ENCODE measurements around the gene ASIC4.

Gene ASIC4

GRCh38 chr2:219511547-219512325, 2.5 kb upstream of the ASIC4 start:
- Histone ChIP-seq H3K9ac (ENCODE audit: low read length) (no peak overlapping the region), H3K27ac (ENCODE audit: low read length) (no peak overlapping the region), H3K4me3 (ENCODE audit: low read length) (no peak overlapping the region), H3K27me3 (ENCODE audit: control insufficient read depth, insufficient read depth, low read length) (peaks cover 51% of the 10 kb centered on the region), H3K36me3 (ENCODE audit: control insufficient read depth, low read depth, low read length) (no peaks in the 10 kb centered on the region), H3K4me1 (ENCODE audit: control insufficient read depth, low read depth, low read length) (peaks cover 43% of the 10 kb centered on the region), H3K9me3 (ENCODE audit: control insufficient read depth, low read depth, low read length) (no peaks in the 10 kb centered on the region)

- H3K36me3 ChIP-seq (ENCODE audit: control insufficient read depth, low read depth, low read length), result no peaks in the 10 kb centered on the region
- H3K4me3 ChIP-seq (ENCODE audit: low read length), result no peak overlapping the region
- H3K9me3 ChIP-seq (ENCODE audit: control insufficient read depth, low read depth, low read length), result no peaks in the 10 kb centered on the region
- H3K27ac ChIP-seq (ENCODE audit: low read length), result no peak overlapping the region
- peaks cover 51% of the 10 kb centered on the region for H3K27me3 ChIP-seq (ENCODE audit: control insufficient read depth, insufficient read depth, low read length)
- no peak overlapping the region for H3K9ac ChIP-seq (ENCODE audit: low read length)
- peaks cover 33% of the 10 kb centered on the region for H3K4me1 ChIP-seq (ENCODE audit: control insufficient read depth, low read depth, low read length)
Measured at GRCh38 chr2:219512524-219513216, 1.6 kb upstream of the ASIC4 start.

GRCh38 chr2:219513787-219514186, 495 bp upstream of the ASIC4 start:
- Histone ChIP-seq H3K4me3 (ENCODE audit: low read length) (no peak overlapping the region), H3K9ac (ENCODE audit: low read length) (no peak overlapping the region), H3K36me3 (ENCODE audit: control insufficient read depth, low read depth, low read length) (no peaks in the 10 kb centered on the region), H3K27me3 (ENCODE audit: control insufficient read depth, insufficient read depth, low read length) (peaks cover 57% of the 10 kb centered on the region), H3K4me1 (ENCODE audit: control insufficient read depth, low read depth, low read length) (peaks cover 25% of the 10 kb centered on the region), H3K9me3 (ENCODE audit: control insufficient read depth, low read depth, low read length) (no peaks in the 10 kb centered on the region), H3K27ac (ENCODE audit: low read length) (no peak overlapping the region)

- Histone ChIP-seq H3K4me1 (ENCODE audit: control insufficient read depth, low read depth, low read length) (peaks cover 18% of the 10 kb centered on the region), H3K4me3 (ENCODE audit: low read length) (no peak overlapping the region), H3K27me3 (ENCODE audit: control insufficient read depth, insufficient read depth, low read length) (peaks cover 51% of the 10 kb centered on the region), H3K9ac (ENCODE audit: low read length) (no peak overlapping the region), H3K9me3 (ENCODE audit: control insufficient read depth, low read depth, low read length) (no peaks in the 10 kb centered on the region), H3K36me3 (ENCODE audit: control insufficient read depth, low read depth, low read length) (no peaks in the 10 kb centered on the region), H3K27ac (ENCODE audit: low read length) (no peak overlapping the region)
Measured at GRCh38 chr2:219514836-219515235, 554 bp downstream of the ASIC4 start.

GRCh38 chr2:219515874-219516629, 1.8 kb downstream of the ASIC4 start:
- Histone ChIP-seq H3K27ac (ENCODE audit: low read length) (no peak overlapping the region), H3K27me3 (ENCODE audit: control insufficient read depth, insufficient read depth, low read length) (peaks cover 51% of the 10 kb centered on the region), H3K9me3 (ENCODE audit: control insufficient read depth, low read depth, low read length) (no peaks in the 10 kb centered on the region), H3K9ac (ENCODE audit: low read length) (no peak overlapping the region), H3K36me3 (ENCODE audit: control insufficient read depth, low read depth, low read length) (no peaks in the 10 kb centered on the region), H3K4me3 (ENCODE audit: low read length) (no peak overlapping the region), H3K4me1 (ENCODE audit: control insufficient read depth, low read depth, low read length) (peaks cover 18% of the 10 kb centered on the region)

- Histone ChIP-seq H3K27ac (ENCODE audit: low read length) (no peak overlapping the region), H3K27me3 (ENCODE audit: control insufficient read depth, insufficient read depth, low read length) (peaks cover 48% of the 10 kb centered on the region), H3K4me3 (ENCODE audit: low read length) (no peak overlapping the region), H3K9ac (ENCODE audit: low read length) (no peak overlapping the region), H3K36me3 (ENCODE audit: control insufficient read depth, low read depth, low read length) (no peaks in the 10 kb centered on the region), H3K9me3 (ENCODE audit: control insufficient read depth, low read depth, low read length) (no peaks in the 10 kb centered on the region), H3K4me1 (ENCODE audit: control insufficient read depth, low read depth, low read length) (peaks cover 26% of the 10 kb centered on the region)
Measured at GRCh38 chr2:219516888-219517287, 2.6 kb downstream of the ASIC4 start.

GRCh38 chr2:219517954-219518778, 3.9 kb downstream of the ASIC4 start:
- no peaks in the 10 kb centered on the region for H3K9me3 ChIP-seq (ENCODE audit: control insufficient read depth, low read depth, low read length)
- H3K9ac ChIP-seq (ENCODE audit: low read length), result no peak overlapping the region
- H3K27me3 ChIP-seq (ENCODE audit: control insufficient read depth, insufficient read depth, low read length), result peaks cover 35% of the 10 kb centered on the region
- peaks cover 23% of the 10 kb centered on the region for H3K4me1 ChIP-seq (ENCODE audit: control insufficient read depth, low read depth, low read length)
- no peak overlapping the region for H3K27ac ChIP-seq (ENCODE audit: low read length)
- H3K4me3 ChIP-seq (ENCODE audit: low read length), result no peak overlapping the region
- H3K36me3 ChIP-seq (ENCODE audit: control insufficient read depth, low read depth, low read length), result no peaks in the 10 kb centered on the region

GRCh38 chr2:219519526-219519916, 5.2 kb downstream of the ASIC4 start:
- peaks cover 23% of the 10 kb centered on the region for H3K4me1 ChIP-seq (ENCODE audit: control insufficient read depth, low read depth, low read length)
- H3K4me3 ChIP-seq (ENCODE audit: low read length), result no peak overlapping the region
- peaks cover 32% of the 10 kb centered on the region for H3K27me3 ChIP-seq (ENCODE audit: control insufficient read depth, insufficient read depth, low read length)
- no peaks in the 10 kb centered on the region for H3K9me3 ChIP-seq (ENCODE audit: control insufficient read depth, low read depth, low read length)
- no peak overlapping the region for H3K9ac ChIP-seq (ENCODE audit: low read length)
- no peak overlapping the region for H3K27ac ChIP-seq (ENCODE audit: low read length)
- no peaks in the 10 kb centered on the region for H3K36me3 ChIP-seq (ENCODE audit: control insufficient read depth, low read depth, low read length)

- H3K9me3 ChIP-seq (ENCODE audit: control insufficient read depth, low read depth, low read length), result no peaks in the 10 kb centered on the region
- no peak overlapping the region for H3K9ac ChIP-seq (ENCODE audit: low read length)
- no peak overlapping the region for H3K27ac ChIP-seq (ENCODE audit: low read length)
- peaks cover 27% of the 10 kb centered on the region for H3K27me3 ChIP-seq (ENCODE audit: control insufficient read depth, insufficient read depth, low read length)
- peaks cover 23% of the 10 kb centered on the region for H3K4me1 ChIP-seq (ENCODE audit: control insufficient read depth, low read depth, low read length)
- H3K4me3 ChIP-seq (ENCODE audit: low read length), result no peak overlapping the region
- H3K36me3 ChIP-seq (ENCODE audit: control insufficient read depth, low read depth, low read length), result no peaks in the 10 kb centered on the region
Measured at GRCh38 chr2:219520079-219520478, 5.8 kb downstream of the ASIC4 start.

- Histone ChIP-seq H3K36me3 (ENCODE audit: control insufficient read depth, low read depth, low read length) (no peaks in the 10 kb centered on the region), H3K9ac (ENCODE audit: low read length) (no peak overlapping the region), H3K27ac (ENCODE audit: low read length) (no peak overlapping the region), H3K4me1 (ENCODE audit: control insufficient read depth, low read depth, low read length) (peaks cover 26% of the 10 kb centered on the region), H3K4me3 (ENCODE audit: low read length) (peak overlapping the region; percentile 7), H3K27me3 (ENCODE audit: control insufficient read depth, insufficient read depth, low read length) (peaks cover 17% of the 10 kb centered on the region), H3K9me3 (ENCODE audit: control insufficient read depth, low read depth, low read length) (no peaks in the 10 kb centered on the region)
Measured at GRCh38 chr2:219521066-219521880, 7.0 kb downstream of the ASIC4 start.

Measured in iPS-18a (cell line).